PC-9 (cell line): ENCODE measurements around the gene LRTM1.

Experiments
- CTCF ChIP-seq: fragments of 200-600 bp; sonication (generic); conservative IDR thresholded peaks from 2 replicates; pipeline ENCODE4 v1.6.1; 2017; ENCODE audit warnings: mixed run types, antibody characterized with exemption, mild to moderate bottlenecking, moderate library complexity
- EZH2 ChIP-seq: fragments of 200-600 bp; sonication (generic); IDR thresholded peaks from 2 replicates; pipeline ENCODE4 v1.8.0; 2017; ENCODE audit warnings: antibody characterized with exemption, low read depth

- no peak for TF ChIP-seq CTCF
- no peak for TF ChIP-seq EZH2
Observed at GRCh38 chr3:54960701-54961100, 32.8 kb upstream of the LRTM1 start.
